GM18520 (cell line): ENCODE results near the gene STT3B.
"Not testable (repeated sequence)": the region's sequence is repeated elsewhere in the genome, so short reads cannot be mapped to it uniquely, and the experiment has no call there.

ENCODE experiments used
- ATAC-seq: cut with Tn5 transposase; IDR thresholded peaks from one replicate; pipeline ENCODE4 v1.9.1; 2021; ENCODE audit not compliant: unreplicated experiment

STT3B gene

GRCh38 chr3:31590650-31591049, 57.9 kb downstream of the STT3B start:
- no peak for ATAC-seq

- ATAC-seq: no peak
Observed at GRCh38 chr3:31592764-31593163, 60.0 kb downstream of the STT3B start.

DNA sequence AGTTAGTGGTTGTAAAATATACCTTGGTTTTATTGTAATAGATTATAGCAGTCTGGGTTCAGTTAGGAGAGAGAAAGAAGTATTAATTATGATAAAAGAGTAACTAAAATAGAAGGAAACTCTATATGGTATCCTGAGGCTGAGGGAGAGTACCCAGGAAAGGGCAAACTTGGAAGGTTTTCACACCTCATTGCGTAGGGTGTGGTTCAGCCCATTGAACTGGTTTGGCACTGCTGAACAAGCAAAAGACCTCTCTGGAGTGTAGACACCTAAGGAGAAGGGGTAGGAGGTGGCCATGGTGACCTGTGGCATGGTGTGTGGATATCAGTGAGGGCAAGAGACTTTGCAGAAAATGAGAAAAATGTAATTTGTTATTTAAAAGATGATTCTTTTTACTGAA, 63.5 kb downstream of the STT3B start:
- ATAC-seq: no peak

DNA sequence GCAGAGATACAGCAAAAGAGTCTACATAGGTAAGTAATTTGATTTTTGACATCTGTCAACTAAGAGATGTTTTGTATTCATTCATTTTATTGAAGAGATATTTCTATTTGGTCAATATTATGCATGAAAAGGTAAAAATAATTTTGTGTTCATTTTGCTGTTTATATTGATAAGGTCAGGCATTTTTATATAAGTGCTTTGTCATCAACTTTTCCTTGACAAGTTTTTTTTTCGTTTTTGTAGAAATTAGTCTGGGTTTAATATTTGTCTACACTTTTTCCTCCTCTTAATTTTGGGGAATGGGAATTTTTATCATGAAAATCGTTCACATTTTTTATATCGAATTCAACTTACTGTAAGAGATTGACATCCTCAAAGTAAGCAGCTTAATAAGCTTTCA, 67.7 kb downstream of the STT3B start:
- ATAC-seq: no peak

DNA sequence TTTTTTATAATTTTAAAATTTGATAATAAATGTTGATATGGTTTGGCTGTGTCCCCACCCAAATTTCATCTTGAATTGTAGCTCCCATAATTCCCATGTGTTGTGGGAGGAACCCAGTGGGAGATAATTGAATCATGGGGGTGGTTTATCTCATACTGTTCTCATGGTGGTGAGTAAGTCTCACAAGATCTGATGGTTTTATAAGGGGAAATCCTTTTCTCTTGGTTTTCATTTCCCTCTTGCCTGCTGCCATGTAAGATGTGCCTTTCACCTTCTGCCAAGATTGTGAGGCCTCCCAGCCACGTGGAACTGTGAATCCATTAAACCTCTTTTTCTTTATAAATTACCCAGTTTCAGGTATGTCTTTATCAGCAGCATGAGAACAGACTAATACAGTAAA, 72.6 kb downstream of the STT3B start:
- not testable (repeated sequence) for ATAC-seq

GRCh38 chr3:31606453-31606852, 73.7 kb downstream of the STT3B start:
- no peak for ATAC-seq

GRCh38 chr3:31610700-31611275, 78.1 kb downstream of the STT3B start:
- ATAC-seq: no peak

- ATAC-seq: no peak
Observed at GRCh38 chr3:31613177-31613576, 80.5 kb downstream of the STT3B start.

DNA sequence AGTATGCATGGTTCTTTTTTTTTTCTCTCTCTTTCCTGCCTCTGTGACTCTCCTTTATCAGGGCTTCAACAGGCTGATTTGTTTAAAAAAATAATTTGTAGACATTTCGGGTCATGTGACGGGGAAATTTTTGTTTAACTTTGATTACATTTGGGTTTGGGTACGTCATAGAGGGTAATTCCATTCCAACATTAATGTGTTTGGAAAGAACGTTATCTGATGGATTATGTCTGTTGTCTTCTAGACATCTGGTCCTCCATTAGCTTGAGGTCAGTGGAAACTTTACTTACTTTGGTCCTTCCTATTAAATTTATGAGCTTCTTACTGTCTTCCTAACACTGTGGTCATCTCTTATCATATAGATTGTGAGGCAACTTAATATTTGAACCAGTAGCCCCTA, 80.9 kb downstream of the STT3B start:
- ATAC-seq: no peak

- no peak for ATAC-seq
Observed at GRCh38 chr3:31614162-31614921, 81.6 kb downstream of the STT3B start.

DNA sequence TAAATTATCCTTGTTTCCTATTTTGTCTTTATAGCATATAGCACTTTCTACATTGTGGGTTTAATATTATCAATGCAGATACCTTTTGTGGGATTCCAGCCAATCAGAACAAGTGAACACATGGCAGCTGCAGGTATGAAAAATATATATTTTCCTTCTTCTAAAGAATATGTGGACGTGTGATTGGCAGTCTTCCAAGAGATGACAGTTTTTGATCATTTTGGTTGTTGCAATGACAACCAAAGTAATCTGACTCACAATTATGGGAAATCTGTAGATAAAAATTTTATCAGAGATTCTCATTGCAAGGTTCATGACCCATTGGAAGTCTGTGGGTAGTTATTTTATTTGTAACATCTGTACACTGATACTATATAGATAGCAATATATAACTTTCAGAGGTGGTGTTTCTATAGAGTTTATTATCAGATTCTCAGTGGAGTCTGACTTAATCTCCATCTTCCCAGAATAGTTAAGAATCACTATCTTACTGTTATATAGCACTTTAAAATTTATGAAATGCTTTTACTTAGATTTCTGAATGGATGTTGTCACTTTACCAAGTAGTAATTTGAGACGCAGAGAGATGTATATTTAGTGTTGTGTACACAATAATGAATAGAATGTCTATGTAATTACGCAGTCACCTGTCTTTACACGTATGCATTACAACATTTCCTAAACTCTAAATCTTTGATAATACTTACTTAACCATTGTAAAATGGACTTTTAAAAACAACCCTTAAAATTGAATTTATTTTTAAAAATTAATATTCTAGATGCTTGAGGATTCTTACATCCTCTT, 82.5 kb downstream of the STT3B start:
- ATAC-seq: no peak

GRCh38 chr3:31616711-31617110, 84.0 kb downstream of the STT3B start:
- ATAC-seq: no peak

DNA sequence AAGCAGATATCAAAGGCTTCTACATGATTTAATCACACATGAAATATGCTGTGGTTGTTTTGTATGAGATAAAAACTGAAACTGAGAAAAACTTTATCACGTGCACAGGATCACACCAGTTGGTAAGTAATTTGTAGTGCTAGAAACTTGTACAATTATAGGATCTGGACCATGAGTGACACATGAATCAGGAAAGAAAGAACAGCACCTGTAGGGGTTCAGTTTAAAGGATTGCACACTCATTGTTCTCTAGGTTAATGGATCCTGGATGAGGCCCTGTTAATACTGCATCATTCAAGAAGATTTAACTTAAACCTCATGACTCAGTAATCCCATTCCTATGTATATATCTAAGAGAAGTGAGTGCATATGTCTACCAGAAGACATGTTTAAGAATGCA, 87.9 kb downstream of the STT3B start:
- no peak for ATAC-seq

DNA sequence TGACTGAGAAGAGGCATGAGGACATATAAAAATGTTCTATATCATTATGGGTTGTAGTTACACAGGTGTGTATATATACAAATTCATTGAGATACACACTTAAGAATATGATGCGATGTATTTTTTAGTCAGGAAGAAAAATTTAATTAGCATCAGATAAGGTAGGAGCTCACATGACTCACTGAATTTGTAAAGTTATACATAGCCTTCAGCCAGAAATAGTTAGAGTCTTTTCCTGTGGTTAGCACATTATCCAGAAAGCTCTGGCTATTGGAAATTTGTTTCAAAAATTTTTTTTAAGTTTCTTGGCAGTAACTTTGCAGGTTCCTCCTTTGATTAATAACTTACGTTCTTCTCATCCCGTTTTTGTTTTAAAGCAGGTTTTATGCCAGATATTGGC, 88.6 kb downstream of the STT3B start:
- ATAC-seq: no peak

DNA sequence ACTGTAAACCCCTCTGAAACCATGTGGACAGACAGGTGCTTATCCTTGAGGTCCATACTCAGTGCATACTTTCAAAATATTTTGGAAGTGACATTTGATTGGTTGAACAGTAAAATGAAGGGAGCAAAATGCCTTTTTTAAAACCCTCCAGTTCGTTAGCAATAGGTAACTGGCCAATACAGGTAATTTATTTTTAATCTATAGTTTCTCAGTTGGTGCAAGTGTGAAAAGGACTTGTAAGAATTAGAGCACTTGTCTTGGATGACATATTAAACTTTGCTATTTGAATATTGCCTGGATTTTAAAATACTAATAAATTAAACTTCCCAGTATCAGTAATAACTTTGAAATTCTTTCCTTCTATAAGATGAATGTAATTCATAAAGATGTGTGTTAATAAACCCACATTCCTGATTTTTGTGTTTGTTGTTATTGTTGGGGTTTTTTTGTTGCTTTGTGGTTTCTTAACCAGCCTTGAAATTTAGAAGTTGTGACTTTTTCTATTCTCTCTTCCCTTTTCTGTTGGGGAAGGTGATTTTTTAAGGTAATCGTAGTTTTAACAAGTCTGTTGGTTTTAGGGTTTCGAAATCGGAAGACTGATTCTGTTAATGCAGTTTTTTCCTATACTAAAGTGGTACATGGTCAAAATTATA, 90.0 kb downstream of the STT3B start:
- no peak for ATAC-seq

GRCh38 chr3:31624083-31624709, 91.5 kb downstream of the STT3B start:
- peak; percentile 50 for ATAC-seq

DNA sequence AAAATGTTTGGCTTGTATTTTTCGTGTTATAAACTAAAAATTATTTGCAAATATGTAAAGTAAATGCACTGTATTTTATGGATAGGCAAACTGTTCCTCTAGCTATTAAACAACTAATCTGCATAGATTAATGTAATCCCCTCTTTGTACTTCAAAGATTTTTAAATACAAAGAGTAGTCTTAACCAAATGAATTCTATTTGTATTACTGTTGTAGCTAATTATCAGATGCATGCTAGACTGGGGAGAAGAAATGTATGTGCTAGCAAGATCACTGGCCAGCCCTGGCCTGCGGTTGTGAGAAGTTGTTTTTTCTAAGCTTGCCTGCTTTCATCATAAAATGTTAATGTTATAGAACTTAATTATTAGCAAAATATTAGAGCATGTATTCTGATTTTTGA, 92.6 kb downstream of the STT3B start:
- no peak for ATAC-seq

- ATAC-seq: no peak
Observed at GRCh38 chr3:31629054-31629453, 96.3 kb downstream of the STT3B start.

DNA sequence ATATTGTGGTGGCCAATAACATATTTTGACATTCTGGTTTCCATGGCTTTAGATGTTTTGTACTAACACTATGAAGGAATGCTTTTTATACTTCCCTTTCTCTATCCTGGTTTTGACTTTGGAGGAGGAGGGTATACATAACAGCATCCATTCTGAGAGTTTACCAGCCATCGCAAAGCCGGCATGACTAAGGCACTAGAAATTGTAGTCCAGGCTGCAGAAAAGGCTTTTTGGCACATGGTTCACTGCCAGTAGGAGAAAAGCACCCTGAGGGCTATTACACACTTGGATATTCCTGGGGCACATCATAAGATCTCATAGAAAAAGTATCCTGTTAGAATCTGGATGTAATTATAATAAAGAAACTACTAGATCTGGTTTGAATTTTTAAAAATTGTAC, 101.8 kb downstream of the STT3B start:
- no peak for ATAC-seq

- no peak for ATAC-seq
Observed at GRCh38 chr3:31635545-31635944, 102.8 kb downstream of the STT3B start.

DNA sequence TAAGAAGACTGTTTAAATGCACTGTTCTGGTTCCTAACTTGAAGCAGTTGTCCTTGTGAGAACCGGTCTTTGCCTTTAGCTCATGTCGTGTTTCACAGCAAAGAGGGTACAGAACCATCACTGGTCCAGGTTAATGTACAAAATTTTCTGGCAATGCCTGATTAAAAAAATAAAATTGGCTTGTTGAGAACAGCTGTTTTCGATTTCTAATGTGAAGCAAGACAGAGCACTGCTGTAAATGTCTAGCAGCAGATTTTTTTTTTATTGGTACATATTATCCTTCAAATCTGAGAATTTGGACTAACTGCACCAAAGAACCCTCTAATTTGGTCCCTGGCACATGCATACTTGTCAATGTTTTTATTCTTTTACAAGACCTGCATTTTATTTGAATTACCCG, 103.3 kb downstream of the STT3B start:
- no peak for ATAC-seq
